Measurements from ENCODE around the gene CEP350.

- no peak for TF ChIP-seq SUZ12 (IDR thresholded peaks at IDR 0.05; ENCODE audit: extremely low read depth, insufficient read depth, insufficient read length)
- no peak for TF ChIP-seq YY1 (IDR thresholded peaks at IDR 0.05; ENCODE audit: insufficient read depth, insufficient read length)
These were observed 208.4 kb downstream of the CEP350 start for GRCh38 chr1:180163041-180163440.

Data from NT2/D1 (cell line).